ENCODE data around the gene TNNT2.

- TF ChIP-seq CTCF (conservative IDR thresholded peaks at IDR 0.05; ENCODE audit: low read length) (no peak), EZH2phosphoT487 (IDR thresholded peaks at IDR 0.05; ENCODE audit: borderline replicate concordance, low read depth, low read length) (no peak)
These were observed 21.2 kb downstream of the TNNT2 start for GRCh38 chr1:201356236-201356635.
